Liver (tissue), 3 donors: ENCODE results near the gene SPDYA.

Experiments used
- ATF3 ChIP-seq: IDR thresholded peaks from 2 replicates; pipeline ENCODE4 v1.6.1; 2016; ENCODE audit warnings: antibody characterized with exemption
- TF ChIP-seq, protein P1 (sequence below): fragments of 150-350 bp; IDR thresholded peaks from 2 replicates; pipeline ENCODE4 v1.5.1; 2017; ENCODE audit warnings: improper control_type of control experiment, low read depth, low read length; ENCODE audit not compliant: missing input control
- donor health status: healthy.
- donor health status: healthy.

DNA sequence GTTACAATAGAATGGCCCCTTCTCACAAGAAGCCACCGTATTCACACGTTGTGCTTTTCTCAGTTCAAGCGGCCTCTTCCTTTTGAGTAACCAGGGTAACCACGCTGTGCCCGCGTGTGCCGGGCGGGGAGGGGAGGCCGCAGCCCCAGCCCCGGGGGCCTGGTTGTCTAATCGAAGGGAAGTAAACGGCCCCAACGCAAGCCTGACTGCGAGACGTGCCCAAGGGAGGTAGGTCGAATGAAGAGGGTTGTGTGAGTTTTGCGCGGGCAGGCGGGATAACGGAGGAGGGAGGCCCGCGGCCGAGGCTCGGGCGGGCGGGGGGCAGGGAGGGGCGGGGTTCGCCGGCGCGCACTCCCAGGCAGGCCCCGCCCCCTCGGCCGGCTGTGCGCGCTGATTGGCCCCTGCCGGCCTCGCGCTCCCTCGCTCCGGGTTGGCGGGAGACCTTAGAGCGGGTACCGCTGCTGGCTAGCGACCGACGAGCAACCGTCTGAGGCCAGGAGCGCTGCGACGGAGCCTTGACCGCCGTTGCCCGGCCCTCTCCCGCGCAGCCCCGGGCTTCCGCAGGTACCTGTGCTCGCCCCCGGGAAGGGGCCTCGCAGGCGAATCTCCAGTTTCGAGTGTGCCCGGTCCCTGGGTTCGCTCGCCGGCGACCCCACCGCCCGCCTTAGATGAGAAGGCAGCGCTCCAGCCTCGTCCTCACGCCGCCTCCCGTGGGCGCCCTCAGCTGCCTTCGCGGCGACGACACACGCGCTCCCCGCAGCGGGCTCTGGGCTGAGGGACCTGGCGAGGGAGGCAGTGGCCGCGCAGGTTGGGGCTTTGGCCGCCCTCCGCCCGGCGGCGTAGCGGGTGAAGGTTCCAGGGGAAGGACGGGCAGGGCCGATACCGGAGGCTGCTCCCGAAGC lies at the start of gene SPDYA:
- TF ChIP-seq, protein P1, sequence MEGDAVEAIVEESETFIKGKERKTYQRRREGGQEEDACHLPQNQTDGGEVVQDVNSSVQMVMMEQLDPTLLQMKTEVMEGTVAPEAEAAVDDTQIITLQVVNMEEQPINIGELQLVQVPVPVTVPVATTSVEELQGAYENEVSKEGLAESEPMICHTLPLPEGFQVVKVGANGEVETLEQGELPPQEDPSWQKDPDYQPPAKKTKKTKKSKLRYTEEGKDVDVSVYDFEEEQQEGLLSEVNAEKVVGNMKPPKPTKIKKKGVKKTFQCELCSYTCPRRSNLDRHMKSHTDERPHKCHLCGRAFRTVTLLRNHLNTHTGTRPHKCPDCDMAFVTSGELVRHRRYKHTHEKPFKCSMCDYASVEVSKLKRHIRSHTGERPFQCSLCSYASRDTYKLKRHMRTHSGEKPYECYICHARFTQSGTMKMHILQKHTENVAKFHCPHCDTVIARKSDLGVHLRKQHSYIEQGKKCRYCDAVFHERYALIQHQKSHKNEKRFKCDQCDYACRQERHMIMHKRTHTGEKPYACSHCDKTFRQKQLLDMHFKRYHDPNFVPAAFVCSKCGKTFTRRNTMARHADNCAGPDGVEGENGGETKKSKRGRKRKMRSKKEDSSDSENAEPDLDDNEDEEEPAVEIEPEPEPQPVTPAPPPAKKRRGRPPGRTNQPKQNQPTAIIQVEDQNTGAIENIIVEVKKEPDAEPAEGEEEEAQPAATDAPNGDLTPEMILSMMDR = no peak
- TF ChIP-seq ATF3 = no peak
